Measurements from ENCODE around the gene SLIT3.

GRCh38 chr5:169213479-169213878, 87.5 kb downstream of the SLIT3 start:
- TF ChIP-seq CTCF (IDR thresholded peaks at IDR 0.05), result no peak
- no peak for TF ChIP-seq POLR2A (IDR thresholded peaks at IDR 0.05)
- no peak for TF ChIP-seq POLR2AphosphoS5 (IDR thresholded peaks at IDR 0.05; ENCODE audit: insufficient read depth in 1 of 2, low read depth in 1 of 2)
